H9 (cell line): Measurements from ENCODE around the gene CEBPG. TPM values are rescaled to one million over a fixed set of nuclear protein-coding genes. Genes with fewer than 3 reads are reported as not detected.

Experiments used
- DNase-seq: peaks from one replicate; pipeline ENCODE4 v3.0.0-alpha.2; 2017
- H2AFZ ChIP-seq: one replicate; pipeline ENCODE4 v1.6.1; 2013; ENCODE audit warnings: mild to moderate bottlenecking, low read length, control low read depth, moderate library complexity
- H2AK5ac ChIP-seq: 2 replicates; pipeline ENCODE4 v1.6.1; 2013; ENCODE audit warnings: low read length, control low read depth, mixed read lengths; ENCODE audit not compliant: insufficient read length
- H2BK120ac ChIP-seq: one replicate; pipeline ENCODE4 v1.6.1; 2013; ENCODE audit warnings: low read depth, mild to moderate bottlenecking, low read length, control low read depth, inconsistent platforms; ENCODE audit not compliant: poor library complexity, severe bottlenecking
- H2BK12ac ChIP-seq: 2 replicates; pipeline ENCODE4 v1.6.1; 2013; ENCODE audit warnings: low read length, control low read depth, mixed read lengths, low read depth; ENCODE audit not compliant: insufficient read length
- H2BK15ac ChIP-seq: 2 replicates; pipeline ENCODE4 v1.6.1; 2013; ENCODE audit warnings: low read depth, low read length, control low read depth
- H2BK20ac ChIP-seq: one replicate; pipeline ENCODE4 v1.6.1; 2013; ENCODE audit warnings: low read depth, mild to moderate bottlenecking, low read length, control low read depth, inconsistent platforms; ENCODE audit not compliant: poor library complexity, severe bottlenecking
- H2BK5ac ChIP-seq: 2 replicates; pipeline ENCODE4 v1.6.1; 2013; ENCODE audit warnings: low read length, control low read depth, mixed read lengths; ENCODE audit not compliant: insufficient read length
- H3K14ac ChIP-seq: 2 replicates; pipeline ENCODE4 v1.6.1; 2013; ENCODE audit warnings: low read length, control low read depth; ENCODE audit not compliant: insufficient read depth
- H3K18ac ChIP-seq: 2 replicates; pipeline ENCODE4 v1.6.1; 2013; ENCODE audit warnings: low read depth, mild to moderate bottlenecking, mixed read lengths, low read length, control low read depth; ENCODE audit not compliant: insufficient read length
- H3K23ac ChIP-seq: 2 replicates; pipeline ENCODE4 v1.6.1; 2013; ENCODE audit warnings: low read length, control low read depth, mixed read lengths, low read depth; ENCODE audit not compliant: insufficient read length
- H3K23me2 ChIP-seq: 2 replicates; pipeline ENCODE4 v1.6.1; 2013; ENCODE audit warnings: low read depth, mild to moderate bottlenecking, mixed read lengths, low read length, control low read depth; ENCODE audit not compliant: insufficient read length, poor library complexity, severe bottlenecking
- H3K27ac ChIP-seq: 2 replicates; pipeline ENCODE4 v1.5.1; 2013; ENCODE audit warnings: low read length, control low read depth, mixed read lengths, low read depth; ENCODE audit not compliant: insufficient read length
- H3K27me3 ChIP-seq: 2 replicates; pipeline ENCODE4 v1.6.1; 2013; ENCODE audit warnings: low read length, control low read depth, inconsistent platforms; ENCODE audit not compliant: insufficient read depth
- H3K4ac ChIP-seq: 2 replicates; pipeline ENCODE4 v1.6.1; 2013; ENCODE audit warnings: low read depth, mild to moderate bottlenecking, control low read depth, inconsistent platforms, low read length, moderate library complexity
- H3K4me1 ChIP-seq: 2 replicates; pipeline ENCODE4 v1.6.1; 2013; ENCODE audit warnings: low read length, control low read depth, inconsistent platforms; ENCODE audit not compliant: insufficient read depth
- H3K4me2 ChIP-seq: 2 replicates; pipeline ENCODE4 v1.6.1; 2013; ENCODE audit warnings: low read length, control low read depth, mixed read lengths; ENCODE audit not compliant: insufficient read length, insufficient read depth
- H3K56ac ChIP-seq: 2 replicates; pipeline ENCODE4 v1.6.1; 2013; ENCODE audit warnings: low read depth, mild to moderate bottlenecking, mixed read lengths, low read length, control low read depth; ENCODE audit not compliant: insufficient read length
- H3K79me1 ChIP-seq: 2 replicates; pipeline ENCODE4 v1.6.1; 2013; ENCODE audit warnings: low read depth, mild to moderate bottlenecking, moderate library complexity, low read length, control low read depth, inconsistent platforms; ENCODE audit not compliant: insufficient read depth, poor library complexity, severe bottlenecking
- H3K79me2 ChIP-seq: 2 replicates; pipeline ENCODE4 v1.6.1; 2013; ENCODE audit warnings: low read length, control low read depth, inconsistent platforms; ENCODE audit not compliant: insufficient read depth
- H3K9ac ChIP-seq: 2 replicates; pipeline ENCODE4 v1.6.1; 2013; ENCODE audit warnings: low read length, control low read depth, mixed read lengths; ENCODE audit not compliant: insufficient read length; ENCODE audit errors: extremely low read depth
- H3K9me3 ChIP-seq: one replicate; pipeline ENCODE4 v1.6.1; 2013; ENCODE audit warnings: low read depth, low read length, inconsistent platforms; ENCODE audit not compliant: control insufficient read depth
- H3T11ph ChIP-seq: one replicate; pipeline ENCODE4 v1.6.1; 2013; ENCODE audit warnings: mild to moderate bottlenecking, low read length, control low read depth, inconsistent platforms
- H4K20me1 ChIP-seq: one replicate; pipeline ENCODE4 v1.6.1; 2013; ENCODE audit not compliant: control insufficient read depth, insufficient read length, insufficient read depth
- H4K5ac ChIP-seq: 2 replicates; pipeline ENCODE4 v1.6.1; 2013; ENCODE audit warnings: low read depth, mild to moderate bottlenecking, mixed read lengths, low read length, control low read depth; ENCODE audit not compliant: insufficient read length
- H4K8ac ChIP-seq: replicated peaks from 2 replicates; pipeline ENCODE4 v1.6.1; 2013; ENCODE audit warnings: low read length, control low read depth, mixed read lengths, low read depth; ENCODE audit not compliant: insufficient read length
- H4K91ac ChIP-seq: 2 replicates; pipeline ENCODE4 v1.6.1; 2013; ENCODE audit warnings: low read depth, mild to moderate bottlenecking, moderate library complexity, mixed read lengths, low read length, control low read depth; ENCODE audit not compliant: insufficient read length
- H3K27ac Mint-ChIP-seq, 3 experiments: 2 replicates in 2 of 3; 3 replicates in 1 of 3; pipeline ENCODE4 v1.8.0; 2020 to 2021; ENCODE audit warnings: mixed read lengths in 3 of 3, mild to moderate bottlenecking in 1 of 3, moderate library complexity in 1 of 3
- H3K27me3 Mint-ChIP-seq: 2 replicates; pipeline ENCODE4 v1.8.0; 2021; ENCODE audit warnings: low read depth, mild to moderate bottlenecking, moderate library complexity, mixed read lengths
- H3K36me3 Mint-ChIP-seq, 3 experiments: 2 replicates in 2 of 3; 3 replicates in 1 of 3; pipeline ENCODE4 v1.8.0; 2020 to 2021; ENCODE audit warnings: low read depth in 3 of 3, mixed read lengths in 3 of 3; ENCODE audit not compliant: insufficient read depth in 1 of 3
- H3K4me1 Mint-ChIP-seq, 2 experiments: 2 replicates each; pipeline ENCODE4 v1.8.0; 2020; ENCODE audit warnings: mixed read lengths in 2 of 2
- H3K4me3 Mint-ChIP-seq, 2 experiments: 2 replicates in 1 of 2; 3 replicates in 1 of 2; pipeline ENCODE4 v1.8.0; 2020 to 2021; ENCODE audit warnings: mild to moderate bottlenecking in 2 of 2, mixed read lengths in 2 of 2, moderate library complexity in 1 of 2
- H3K9me3 Mint-ChIP-seq, 2 experiments: 2 replicates in 1 of 2; 3 replicates in 1 of 2; pipeline ENCODE4 v1.8.0; 2020; ENCODE audit warnings: mild to moderate bottlenecking in 2 of 2, mixed read lengths in 2 of 2, moderate library complexity in 1 of 2
- whole genome bisulfite sequencing: extraction: QIAGEN DNeasy Blood & Tissue Kit; methylation state at CpG from one replicate; pipeline ENCODE4 v1.1.7; 2013; ENCODE audit warnings: missing lambda C conversion rate, low lambda C conversion rate, mixed read lengths; ENCODE audit not compliant: insufficient read length; ENCODE audit errors: extremely low coverage; 5-methylcytosine and 5-hydroxymethylcytosine counted together
- total RNA-seq: library from RNA; stranded (reverse); gene quantifications from 2 replicates; pipeline ENCODE4 v1.2.1, GENCODE V29; 2021
- TF ChIP-seq, protein P1 (sequence below): fragments of 200-600 bp; sonication (generic); conservative IDR thresholded peaks from 3 replicates; pipeline ENCODE4 v1.8.0; 2021; ENCODE audit warnings: antibody characterized with exemption, mild to moderate bottlenecking

CEBPG gene
- total RNA-seq, 1 experiment from 2014 or later: 33.7 TPM

DNA sequence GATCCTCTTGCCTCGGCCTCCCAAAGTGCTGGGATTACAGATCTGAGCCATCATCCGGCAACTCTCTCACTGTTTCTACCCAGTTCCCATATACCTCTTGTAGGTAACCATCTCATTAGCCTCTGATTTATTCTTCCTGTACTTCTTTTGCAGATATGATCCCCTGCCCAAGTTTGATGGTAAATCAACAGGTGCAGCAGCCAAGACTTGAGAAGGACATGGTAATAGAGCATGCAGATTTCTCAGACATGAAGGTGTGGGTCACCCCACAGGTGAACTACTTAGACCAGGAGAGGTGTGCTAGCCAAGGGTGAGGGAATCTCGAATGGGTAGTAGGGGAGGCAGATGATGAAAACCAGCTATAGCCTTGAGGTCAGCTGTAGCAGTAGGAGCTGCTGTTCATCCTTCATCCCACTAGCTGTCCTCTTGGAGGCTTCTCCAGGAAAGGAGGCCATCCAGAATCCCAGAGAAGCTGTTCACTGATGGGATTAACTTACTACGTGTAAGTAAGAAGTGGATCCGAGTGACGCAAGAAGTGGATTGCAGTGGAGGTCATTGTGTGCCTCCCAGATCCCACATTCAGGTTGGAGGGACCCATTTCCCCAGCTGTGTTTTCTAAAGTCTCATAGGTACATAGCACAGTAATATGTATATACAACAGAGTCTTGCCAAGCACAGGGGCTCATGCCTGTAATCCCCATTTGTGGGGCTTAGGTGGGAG is 10.8 kb upstream of the CEBPG start:
- Histone ChIP-seq H4K8ac (no peak overlapping the region), H2BK12ac (no peak overlapping the region), H3K23ac (no peak overlapping the region), H3K4me2 (no peak overlapping the region), H3K4ac (no peak overlapping the region), H2BK120ac (no peak overlapping the region), H3K18ac (no peak overlapping the region), H2BK5ac (no peak overlapping the region), H4K20me1 (no peaks in the 10 kb centered on the region), H2AK5ac (no peak overlapping the region), H3K4me1 (no peaks in the 10 kb centered on the region), H2BK20ac (no peak overlapping the region), H2BK15ac (no peak overlapping the region), H2AFZ (no peak overlapping the region), H3K79me2 (no peaks in the 10 kb centered on the region), H3K79me1 (no peaks in the 10 kb centered on the region), H3T11ph (no peak overlapping the region), H3K23me2 (no peaks in the 10 kb centered on the region), H3K9me3 (no peaks in the 10 kb centered on the region), H4K5ac (no peak overlapping the region), H3K27ac (no peak overlapping the region), H4K91ac (no peak overlapping the region), H3K27me3 (no peaks in the 10 kb centered on the region), H3K14ac (no peak overlapping the region), H3K9ac (no peak overlapping the region), H3K56ac (no peak overlapping the region)
- no peak for DNase-seq
- no peaks in the 10 kb centered on the region; a peak in 1 of 4 replicates for H3K4me1 Mint-ChIP-seq
- H3K9me3 Mint-ChIP-seq: no peaks in the 10 kb centered on the region; a peak in 1 of 5 replicates
- H3K36me3 Mint-ChIP-seq: no peaks in the 10 kb centered on the region
- TF ChIP-seq, protein P1, sequence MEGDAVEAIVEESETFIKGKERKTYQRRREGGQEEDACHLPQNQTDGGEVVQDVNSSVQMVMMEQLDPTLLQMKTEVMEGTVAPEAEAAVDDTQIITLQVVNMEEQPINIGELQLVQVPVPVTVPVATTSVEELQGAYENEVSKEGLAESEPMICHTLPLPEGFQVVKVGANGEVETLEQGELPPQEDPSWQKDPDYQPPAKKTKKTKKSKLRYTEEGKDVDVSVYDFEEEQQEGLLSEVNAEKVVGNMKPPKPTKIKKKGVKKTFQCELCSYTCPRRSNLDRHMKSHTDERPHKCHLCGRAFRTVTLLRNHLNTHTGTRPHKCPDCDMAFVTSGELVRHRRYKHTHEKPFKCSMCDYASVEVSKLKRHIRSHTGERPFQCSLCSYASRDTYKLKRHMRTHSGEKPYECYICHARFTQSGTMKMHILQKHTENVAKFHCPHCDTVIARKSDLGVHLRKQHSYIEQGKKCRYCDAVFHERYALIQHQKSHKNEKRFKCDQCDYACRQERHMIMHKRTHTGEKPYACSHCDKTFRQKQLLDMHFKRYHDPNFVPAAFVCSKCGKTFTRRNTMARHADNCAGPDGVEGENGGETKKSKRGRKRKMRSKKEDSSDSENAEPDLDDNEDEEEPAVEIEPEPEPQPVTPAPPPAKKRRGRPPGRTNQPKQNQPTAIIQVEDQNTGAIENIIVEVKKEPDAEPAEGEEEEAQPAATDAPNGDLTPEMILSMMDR: no peak
- H3K4me3 Mint-ChIP-seq: no peak overlapping the region
- no peak overlapping the region for H3K27ac Mint-ChIP-seq
- WGBS: no CpG with 5 or more reads among the region's 6 CpGs
- peaks cover 20% of the 10 kb centered on the region for H3K27me3 Mint-ChIP-seq
